ENCODE data around the gene CLEC4G.

DNA sequence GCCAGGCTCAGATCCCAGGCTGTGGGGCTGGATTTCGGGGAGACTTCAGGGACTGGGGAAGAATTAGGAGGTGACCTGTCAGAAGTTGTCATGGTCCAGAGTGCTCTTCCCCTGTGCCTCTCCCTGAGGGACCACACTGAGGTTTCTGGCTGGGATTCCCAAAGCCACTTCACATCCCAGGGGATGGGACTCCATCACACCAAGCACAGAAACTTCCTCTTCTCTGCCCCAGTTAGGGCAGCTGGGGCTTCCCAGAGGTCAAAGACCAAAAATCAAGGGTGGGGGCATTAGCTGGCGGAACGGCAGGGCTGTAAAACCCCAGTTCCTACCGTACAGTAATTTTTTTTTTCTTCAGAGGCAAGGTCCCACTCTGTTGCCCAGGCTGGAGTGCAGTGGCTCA, 37.4 kb downstream of the CLEC4G start:
- TF ChIP-seq CTCF (IDR thresholded peaks at IDR 0.05; ENCODE audit: extremely low read depth in 1 of 2, insufficient read depth in 1 of 2, low read depth in 1 of 2, low read length in 2 of 2), result no peak
- no peak for TF ChIP-seq MAX (IDR thresholded peaks at IDR 0.05; ENCODE audit: insufficient read depth, insufficient read length)
- TF ChIP-seq POLR2AphosphoS5 (IDR thresholded peaks at IDR 0.05; ENCODE audit: insufficient read depth, low read depth, low read length), result no peak
- no peak for TF ChIP-seq POLR2A (IDR thresholded peaks at IDR 0.05; ENCODE audit: low read depth, low read length)
- TF ChIP-seq EZH2 (IDR thresholded peaks at IDR 0.05; ENCODE audit: borderline replicate concordance, low read depth, low read length, severe bottlenecking), result no peak

Data from endothelial cell of umbilical vein (primary cell).